ENCODE measurements around the gene TNFSF10. TPM values are rescaled to one million over a fixed set of nuclear protein-coding genes. Genes with fewer than 3 reads are reported as not detected.
"Not testable (repeated sequence)": the region's sequence is repeated elsewhere in the genome, so short reads cannot be mapped to it uniquely, and the experiment has no call there.

The TNFSF10 gene
- total RNA-seq, 1 donor, result 1.1 TPM

DNA sequence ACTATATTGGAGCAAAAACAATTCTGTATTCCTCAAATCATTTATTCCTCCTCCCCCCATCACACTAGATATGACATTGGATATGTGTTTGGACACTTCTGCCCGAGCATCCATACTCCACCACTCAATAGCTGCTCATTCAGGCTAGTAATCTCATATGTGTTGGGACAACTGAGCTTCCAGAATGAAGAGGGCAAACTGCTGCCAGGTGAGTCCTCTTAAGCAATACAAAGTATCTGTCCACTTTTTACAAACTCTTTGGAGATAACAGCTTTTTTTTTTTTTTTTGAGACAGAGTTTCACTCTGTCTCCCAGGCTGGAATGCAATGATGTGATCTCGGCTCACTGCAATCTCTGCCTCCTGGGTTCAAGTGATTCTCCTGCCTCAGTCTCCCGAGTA, 5.4 kb upstream of the TNFSF10 start:
- TF ChIP-seq, protein P1, sequence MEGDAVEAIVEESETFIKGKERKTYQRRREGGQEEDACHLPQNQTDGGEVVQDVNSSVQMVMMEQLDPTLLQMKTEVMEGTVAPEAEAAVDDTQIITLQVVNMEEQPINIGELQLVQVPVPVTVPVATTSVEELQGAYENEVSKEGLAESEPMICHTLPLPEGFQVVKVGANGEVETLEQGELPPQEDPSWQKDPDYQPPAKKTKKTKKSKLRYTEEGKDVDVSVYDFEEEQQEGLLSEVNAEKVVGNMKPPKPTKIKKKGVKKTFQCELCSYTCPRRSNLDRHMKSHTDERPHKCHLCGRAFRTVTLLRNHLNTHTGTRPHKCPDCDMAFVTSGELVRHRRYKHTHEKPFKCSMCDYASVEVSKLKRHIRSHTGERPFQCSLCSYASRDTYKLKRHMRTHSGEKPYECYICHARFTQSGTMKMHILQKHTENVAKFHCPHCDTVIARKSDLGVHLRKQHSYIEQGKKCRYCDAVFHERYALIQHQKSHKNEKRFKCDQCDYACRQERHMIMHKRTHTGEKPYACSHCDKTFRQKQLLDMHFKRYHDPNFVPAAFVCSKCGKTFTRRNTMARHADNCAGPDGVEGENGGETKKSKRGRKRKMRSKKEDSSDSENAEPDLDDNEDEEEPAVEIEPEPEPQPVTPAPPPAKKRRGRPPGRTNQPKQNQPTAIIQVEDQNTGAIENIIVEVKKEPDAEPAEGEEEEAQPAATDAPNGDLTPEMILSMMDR (IDR thresholded peaks at IDR 0.05; ENCODE audit: insufficient read depth, low read length), result no peak
- H3K4me3 ChIP-seq (ENCODE audit: low read depth, low read length), result no peak overlapping the region
- no peak for DNase-seq (ENCODE audit: low read depth)

DNA sequence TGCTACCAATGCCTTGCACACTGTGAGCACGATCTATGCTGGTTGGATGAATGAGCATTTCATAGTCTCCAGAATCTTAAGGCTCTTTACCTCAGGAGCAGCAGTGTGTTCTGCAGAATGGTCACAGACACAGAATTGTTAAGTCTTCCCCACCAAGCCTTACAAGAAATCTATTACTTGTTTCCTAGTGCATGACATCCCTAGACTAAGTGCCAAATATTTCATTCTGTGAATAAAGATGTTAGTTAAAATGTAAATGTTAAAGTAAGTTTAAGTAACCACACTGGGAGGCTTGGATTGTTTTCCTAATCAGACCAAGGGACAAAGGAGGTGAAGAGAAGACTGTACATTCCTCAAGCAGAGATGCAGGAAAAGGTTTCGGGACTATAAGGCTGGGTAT, 4.1 kb upstream of the TNFSF10 start:
- H3K4me3 ChIP-seq (ENCODE audit: low read depth, low read length), result no peak overlapping the region
- DNase-seq (ENCODE audit: low read depth), result no peak
- TF ChIP-seq, protein P1 (IDR thresholded peaks at IDR 0.05; ENCODE audit: insufficient read depth, low read length), result no peak

DNA sequence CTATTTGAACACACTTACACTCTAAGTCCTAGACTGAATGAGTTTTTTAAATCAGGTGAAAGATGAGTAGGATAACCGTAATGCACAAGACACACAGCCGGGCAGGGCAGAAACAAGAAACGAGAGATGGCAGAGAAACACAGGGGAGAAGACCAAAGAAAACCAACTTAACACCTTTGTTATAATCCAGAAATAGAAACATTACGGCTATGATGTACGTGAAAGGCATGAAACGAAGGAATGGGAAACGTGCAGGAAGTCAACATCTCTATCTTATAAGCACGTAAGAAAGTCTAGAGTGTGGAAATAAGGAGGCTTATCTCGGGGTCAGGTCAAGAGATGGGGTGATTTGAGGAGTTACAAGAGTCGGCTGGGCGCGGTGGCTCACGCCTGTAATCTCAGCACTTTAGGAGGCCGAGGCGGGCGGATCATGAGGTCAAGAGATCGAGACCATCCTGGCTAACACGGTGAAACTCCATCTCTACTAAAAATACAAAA, 1.9 kb upstream of the TNFSF10 start:
- TF ChIP-seq, protein P1 (IDR thresholded peaks at IDR 0.05; ENCODE audit: insufficient read depth, low read length), result no peak
- DNase-seq (ENCODE audit: low read depth), result no peak
- no peak overlapping the region for H3K4me3 ChIP-seq (ENCODE audit: low read depth, low read length)

DNA sequence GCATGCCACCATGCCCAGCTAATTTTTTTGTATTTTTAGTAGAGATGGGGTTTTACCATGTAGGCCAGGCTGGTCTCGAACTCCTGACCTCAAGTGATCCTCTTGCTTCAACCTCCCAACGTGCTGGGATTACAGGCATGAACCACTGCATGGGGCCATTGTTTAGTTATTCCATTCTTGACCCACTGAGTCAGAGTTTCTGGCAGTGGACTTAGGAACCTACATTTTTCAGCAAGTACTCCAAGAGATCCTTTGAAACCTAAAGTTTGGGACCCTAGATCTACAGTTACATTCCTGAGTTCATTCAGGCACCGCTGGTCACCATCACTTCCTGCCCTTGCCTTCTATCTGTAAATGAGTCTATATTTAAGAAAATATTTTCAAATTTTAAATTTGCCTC, 1.4 kb upstream of the TNFSF10 start:
- peak; percentile 63 for DNase-seq (ENCODE audit: low read depth)
- H3K4me3 ChIP-seq (ENCODE audit: low read depth, low read length), result no peak overlapping the region
- TF ChIP-seq, protein P1 (IDR thresholded peaks at IDR 0.05; ENCODE audit: insufficient read depth, low read length), result no peak

DNA sequence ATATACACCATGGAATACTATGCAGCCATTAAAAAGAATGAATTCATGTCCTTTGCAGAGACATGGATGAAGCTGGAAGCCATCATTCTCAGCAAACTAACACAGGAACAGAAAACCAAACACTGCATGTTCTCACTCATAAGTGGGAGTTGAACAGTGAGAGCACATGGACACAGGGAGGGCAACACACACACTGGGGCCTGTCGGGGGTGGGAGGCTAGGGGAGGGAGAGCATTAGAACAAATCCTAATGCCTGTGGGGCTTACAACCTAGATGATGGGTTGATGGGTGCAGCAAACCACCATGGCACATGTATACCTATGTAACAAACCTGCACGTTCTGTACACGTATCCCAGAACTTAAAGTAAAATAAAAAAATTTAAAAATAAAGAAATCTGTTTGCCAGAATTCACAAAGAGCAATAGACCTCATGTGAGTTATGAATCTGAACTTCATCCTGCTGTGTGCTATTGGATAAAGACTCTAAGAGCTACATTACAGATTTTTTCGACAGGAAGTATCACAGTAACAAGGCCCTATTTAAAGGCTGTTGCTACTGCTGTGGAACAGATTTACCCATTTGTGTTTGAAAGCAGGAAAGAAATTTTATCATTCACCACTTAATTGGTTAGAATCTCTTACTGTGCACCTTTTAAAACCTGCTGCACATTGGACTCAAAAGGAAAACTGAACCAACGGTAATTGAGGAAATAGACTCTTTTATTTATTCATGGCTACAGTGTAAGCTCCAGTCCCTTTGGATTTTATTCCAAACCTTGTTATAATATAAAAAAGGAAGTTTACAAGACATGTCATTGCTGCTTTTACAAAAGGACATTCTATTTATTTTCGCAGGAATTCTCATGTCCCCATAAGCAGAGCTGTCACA, 1.1 kb downstream of the TNFSF10 start:
- H3K4me3 ChIP-seq (ENCODE audit: low read depth, low read length); DNase-seq (ENCODE audit: low read depth): not testable (repeated sequence)

DNA sequence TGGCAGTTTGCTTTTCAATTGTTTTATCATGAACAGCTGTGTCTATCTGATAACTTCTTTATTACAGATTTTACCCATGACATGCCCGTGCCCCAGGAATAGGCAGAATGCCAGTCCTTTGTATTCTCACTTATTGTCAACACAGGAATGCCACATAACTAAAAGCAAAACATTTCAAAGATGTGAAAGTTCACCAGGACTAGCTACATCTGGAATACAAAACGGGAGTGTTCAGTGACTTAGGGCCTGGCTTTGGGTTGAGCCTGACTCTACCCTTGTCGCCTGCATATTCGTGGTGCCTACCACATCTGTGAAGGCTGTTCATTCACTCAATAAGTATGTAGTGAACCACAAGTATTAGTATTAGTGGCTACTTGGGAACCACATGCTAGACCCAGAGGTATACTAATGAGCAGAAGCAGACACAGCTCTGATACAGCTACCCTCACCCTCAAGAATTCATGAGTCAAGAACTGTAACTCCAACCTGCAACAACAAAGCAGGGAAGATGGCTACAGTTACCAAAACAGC, 2.9 kb downstream of the TNFSF10 start:
- H3K4me3 ChIP-seq (ENCODE audit: low read depth, low read length), result no peak overlapping the region
- TF ChIP-seq, protein P1 (IDR thresholded peaks at IDR 0.05; ENCODE audit: insufficient read depth, low read length), result no peak
- peak; percentile 37 for DNase-seq (ENCODE audit: low read depth)

DNA sequence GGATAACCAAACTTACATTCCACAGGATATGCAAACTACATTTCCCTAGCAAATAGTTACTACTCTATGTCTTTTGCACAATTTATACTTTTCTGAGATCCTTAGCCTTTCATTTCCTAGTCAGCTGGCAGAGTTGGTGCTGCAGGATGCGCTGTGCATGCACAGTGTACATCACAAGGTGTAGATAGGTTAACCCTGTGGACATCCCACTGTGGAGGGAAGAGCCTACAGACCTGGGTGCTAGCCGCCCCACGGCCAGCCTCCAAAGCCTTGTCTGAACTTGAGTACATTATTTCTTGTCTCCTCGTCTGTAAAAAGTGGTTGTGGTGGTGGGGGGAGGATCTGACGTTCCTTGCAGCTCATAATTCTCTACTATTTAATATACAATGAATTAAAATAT, 3.5 kb downstream of the TNFSF10 start:
- TF ChIP-seq, protein P1 (IDR thresholded peaks at IDR 0.05; ENCODE audit: insufficient read depth, low read length), result no peak
- H3K4me3 ChIP-seq (ENCODE audit: low read depth, low read length), result no peak overlapping the region
- no peak for DNase-seq (ENCODE audit: low read depth)

Data from fibroblast of the aortic adventitia (primary cell).